GM23248 (cell line): Measurements from ENCODE around the gene MINDY3.

Experiments used
- EZH2 ChIP-seq: fragments of 200-600 bp; sonication (generic); IDR thresholded peaks from 2 replicates; pipeline ENCODE4 v1.6.1; 2018; ENCODE audit warnings: antibody characterized with exemption, mild to moderate bottlenecking; ENCODE audit not compliant: insufficient read depth, poor library complexity, severe bottlenecking
- EZH2phosphoT487 ChIP-seq: fragments of 200-600 bp; sonication (generic); IDR thresholded peaks from 2 replicates; pipeline ENCODE4 v1.6.1; 2018; ENCODE audit warnings: antibody characterized with exemption, moderate library complexity, mild to moderate bottlenecking, low read depth; ENCODE audit not compliant: insufficient read depth

GRCh38 chr10:15791816-15792524 is 68.3 kb downstream of the MINDY3 start:
- TF ChIP-seq EZH2: no peak
- TF ChIP-seq EZH2phosphoT487: no peak
